Liver (tissue), 9 donors: ENCODE results near the gene MOB1B. TPM values are rescaled to one million over a fixed set of nuclear protein-coding genes. Genes with fewer than 3 reads are reported as not detected.

Source experiments
- DNase-seq: peaks from one replicate; pipeline ENCODE4 v3.0.0-alpha.2; 2017; ENCODE audit warnings: low spot score
- H3K27ac ChIP-seq, 2 donors: one replicate each; pipeline ENCODE4 v1.7.0; 2013; ENCODE audit warnings: inconsistent platforms in 2 of 2, low read length in 2 of 2, control low read depth in 1 of 2, low read depth in 1 of 2, mild to moderate bottlenecking in 1 of 2
- H3K27me3 ChIP-seq, 4 donors: one replicate each; pipeline versions ENCODE4 v1.6.1 to v1.7.0; 2013; ENCODE audit warnings: low read length in 3 of 4, inconsistent platforms in 1 of 4, mild to moderate bottlenecking in 1 of 4, moderate library complexity in 1 of 4; ENCODE audit not compliant: control insufficient read depth in 4 of 4, insufficient read depth in 4 of 4
- H3K36me3 ChIP-seq, 4 donors: one replicate each; pipeline versions ENCODE4 v1.6.1 to v1.7.0; 2013; ENCODE audit warnings: low read length in 3 of 4, mild to moderate bottlenecking in 3 of 4, low read depth in 1 of 4, moderate library complexity in 1 of 4; ENCODE audit not compliant: control insufficient read depth in 4 of 4, insufficient read depth in 3 of 4
- H3K4me1 ChIP-seq, 4 donors: one replicate each; pipeline versions ENCODE4 v1.6.1 to v1.7.0; 2013; ENCODE audit warnings: low read length in 3 of 4, mild to moderate bottlenecking in 3 of 4, moderate library complexity in 1 of 4; ENCODE audit not compliant: control insufficient read depth in 4 of 4, insufficient read depth in 4 of 4
- H3K4me3 ChIP-seq, 3 donors: one replicate each; pipeline versions ENCODE4 v1.6.1 to v1.7.0; 2013; ENCODE audit warnings: low read length in 3 of 3, control low read depth in 1 of 3, low read depth in 1 of 3, mild to moderate bottlenecking in 1 of 3
- H3K9ac ChIP-seq, 2 donors: one replicate each; pipeline ENCODE4 v1.7.0; 2013; ENCODE audit warnings: low read length in 2 of 2, mild to moderate bottlenecking in 2 of 2, moderate library complexity in 2 of 2, control low read depth in 1 of 2, low read depth in 1 of 2
- H3K9me3 ChIP-seq, 4 donors: one replicate each; pipeline versions ENCODE4 v1.6.1 to v1.7.0; 2013; ENCODE audit warnings: low read length in 3 of 4; ENCODE audit not compliant: control insufficient read depth in 4 of 4
- EGR1 ChIP-seq, 2 donors: IDR thresholded peaks; 2 replicates each; pipeline ENCODE4 v1.6.1; 2016 to 2018; ENCODE audit warnings: antibody characterized with exemption in 2 of 2, low read depth in 2 of 2
- FOXA1 ChIP-seq: IDR thresholded peaks from 2 replicates; pipeline ENCODE4 v1.6.1; 2016; ENCODE audit warnings: antibody characterized with exemption
- FOXA2 ChIP-seq: IDR thresholded peaks from 2 replicates; pipeline ENCODE4 v1.6.1; 2016; ENCODE audit warnings: antibody characterized with exemption
- GABPA ChIP-seq, 2 donors: IDR thresholded peaks in 1 of 2; conservative IDR thresholded peaks in 1 of 2; 2 replicates each; pipeline ENCODE4 v1.6.1; 2016; ENCODE audit warnings: antibody characterized with exemption in 2 of 2, mild to moderate bottlenecking in 1 of 2, moderate library complexity in 1 of 2
- HNF4A ChIP-seq, 2 donors: conservative IDR thresholded peaks; 2 replicates each; pipeline ENCODE4 v1.6.1; 2016; ENCODE audit warnings: antibody characterized with exemption in 2 of 2, mild to moderate bottlenecking in 2 of 2
- HNF4G ChIP-seq: IDR thresholded peaks from 2 replicates; pipeline ENCODE4 v1.6.1; 2016; ENCODE audit warnings: antibody characterized with exemption
- JUND ChIP-seq, 2 donors: IDR thresholded peaks; 2 replicates each; pipeline ENCODE4 v1.6.1; 2016; ENCODE audit warnings: antibody characterized with exemption in 2 of 2
- NR2F2 ChIP-seq: IDR thresholded peaks from 2 replicates; pipeline ENCODE4 v1.6.1; 2016; ENCODE audit warnings: antibody characterized with exemption
- RAD21 ChIP-seq, 2 donors: IDR thresholded peaks; 2 replicates each; pipeline ENCODE4 v1.6.1; 2016; ENCODE audit warnings: antibody characterized with exemption in 2 of 2, mild to moderate bottlenecking in 2 of 2
- RXRA ChIP-seq, 2 donors: IDR thresholded peaks; 2 replicates each; pipeline ENCODE4 v1.6.1; 2017 to 2018; ENCODE audit warnings: antibody characterized with exemption in 2 of 2, mild to moderate bottlenecking in 1 of 2
- SP1 ChIP-seq: IDR thresholded peaks from 2 replicates; pipeline ENCODE4 v1.6.1; 2018; ENCODE audit warnings: antibody characterized with exemption, mild to moderate bottlenecking
- TAF1 ChIP-seq: conservative IDR thresholded peaks from 2 replicates; pipeline ENCODE4 v1.6.1; 2016; ENCODE audit warnings: antibody characterized with exemption, mild to moderate bottlenecking
- YY1 ChIP-seq: IDR thresholded peaks from 2 replicates; pipeline ENCODE4 v1.6.1; 2016; ENCODE audit warnings: antibody characterized with exemption, mild to moderate bottlenecking
- WGBS: extraction: QIAGEN DNeasy Blood & Tissue Kit; methylation state at CpG from one replicate; pipeline ENCODE4 v1.1.7; 2013; 5-methylcytosine and 5-hydroxymethylcytosine counted together
- polyA plus RNA-seq, 2 donors: library from polyadenylated mRNA; stranded (reverse) in 1 of 2; unstranded in 1 of 2; fragments of 200-250 nt in 1 of 2; fragments of >200 nt in 1 of 2; fragmentation: Nextera tagmentation in 1 of 2; extraction: Ambion mirVana in 1 of 2; gene quantifications; one replicate each; pipeline versions ENCODE4 v1.2.1 to v1.2.3, GENCODE V29; 2013 to 2015
- total RNA-seq, 2 donors: library from RNA; depleted of rRNA; stranded (reverse); fragments of >200 nt; gene quantifications; one replicate each; pipeline ENCODE4 v1.2.3, GENCODE V29; 2014
- TF ChIP-seq, protein P1 (sequence below): IDR thresholded peaks from 2 replicates; pipeline ENCODE4 v1.6.1; 2016; ENCODE audit warnings: antibody characterized with exemption, mild to moderate bottlenecking
- TF ChIP-seq, protein P2 (sequence below): fragments of 150-350 bp; IDR thresholded peaks from 2 replicates; pipeline ENCODE4 v1.5.1; 2017; ENCODE audit warnings: improper control_type of control experiment, low read depth, low read length; ENCODE audit not compliant: missing input control
- TF ChIP-seq, protein P3 (sequence below): IDR thresholded peaks from 2 replicates; pipeline ENCODE4 v1.6.1; 2016; ENCODE audit warnings: antibody characterized with exemption
- TF ChIP-seq, protein P4 (sequence below): IDR thresholded peaks from 2 replicates; pipeline ENCODE4 v1.6.1; 2016; ENCODE audit warnings: antibody characterized with exemption
- TF ChIP-seq, protein P5 (sequence below): IDR thresholded peaks from 2 replicates; pipeline ENCODE4 v1.6.1; 2016; ENCODE audit warnings: antibody characterized with exemption
- donor health status: healthy.
- donor health status: healthy.
- donor health status: healthy.
- donor health status: healthy.
- donor health status: healthy.

Gene MOB1B
- total and polyA plus RNA-seq, 4 donors, result 2.1 to 69.0 (median 3.7) TPM

DNA sequence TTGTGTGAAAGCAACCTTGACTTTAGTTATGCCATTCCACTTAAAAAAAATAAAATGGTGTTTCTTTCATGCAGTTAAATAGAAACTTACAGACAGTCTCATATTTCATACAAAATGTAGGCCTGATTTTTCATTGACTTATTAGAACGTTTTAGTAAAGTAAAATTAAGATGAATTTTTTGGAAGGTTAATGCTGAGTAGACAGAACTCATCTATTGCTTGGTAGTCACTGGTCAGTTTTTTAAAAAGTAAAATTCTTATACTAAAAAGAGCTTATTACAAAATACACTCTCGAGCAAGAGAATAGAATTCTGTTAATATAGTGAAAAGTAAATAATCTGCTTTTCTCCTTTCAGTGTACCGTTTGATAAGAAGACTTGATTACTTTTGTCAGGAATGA, 21.4 kb upstream of the MOB1B start:
- DNase-seq, result no peak
- H3K4me1 ChIP-seq, result no peaks in the 10 kb centered on the region
- TF ChIP-seq, protein P1, sequence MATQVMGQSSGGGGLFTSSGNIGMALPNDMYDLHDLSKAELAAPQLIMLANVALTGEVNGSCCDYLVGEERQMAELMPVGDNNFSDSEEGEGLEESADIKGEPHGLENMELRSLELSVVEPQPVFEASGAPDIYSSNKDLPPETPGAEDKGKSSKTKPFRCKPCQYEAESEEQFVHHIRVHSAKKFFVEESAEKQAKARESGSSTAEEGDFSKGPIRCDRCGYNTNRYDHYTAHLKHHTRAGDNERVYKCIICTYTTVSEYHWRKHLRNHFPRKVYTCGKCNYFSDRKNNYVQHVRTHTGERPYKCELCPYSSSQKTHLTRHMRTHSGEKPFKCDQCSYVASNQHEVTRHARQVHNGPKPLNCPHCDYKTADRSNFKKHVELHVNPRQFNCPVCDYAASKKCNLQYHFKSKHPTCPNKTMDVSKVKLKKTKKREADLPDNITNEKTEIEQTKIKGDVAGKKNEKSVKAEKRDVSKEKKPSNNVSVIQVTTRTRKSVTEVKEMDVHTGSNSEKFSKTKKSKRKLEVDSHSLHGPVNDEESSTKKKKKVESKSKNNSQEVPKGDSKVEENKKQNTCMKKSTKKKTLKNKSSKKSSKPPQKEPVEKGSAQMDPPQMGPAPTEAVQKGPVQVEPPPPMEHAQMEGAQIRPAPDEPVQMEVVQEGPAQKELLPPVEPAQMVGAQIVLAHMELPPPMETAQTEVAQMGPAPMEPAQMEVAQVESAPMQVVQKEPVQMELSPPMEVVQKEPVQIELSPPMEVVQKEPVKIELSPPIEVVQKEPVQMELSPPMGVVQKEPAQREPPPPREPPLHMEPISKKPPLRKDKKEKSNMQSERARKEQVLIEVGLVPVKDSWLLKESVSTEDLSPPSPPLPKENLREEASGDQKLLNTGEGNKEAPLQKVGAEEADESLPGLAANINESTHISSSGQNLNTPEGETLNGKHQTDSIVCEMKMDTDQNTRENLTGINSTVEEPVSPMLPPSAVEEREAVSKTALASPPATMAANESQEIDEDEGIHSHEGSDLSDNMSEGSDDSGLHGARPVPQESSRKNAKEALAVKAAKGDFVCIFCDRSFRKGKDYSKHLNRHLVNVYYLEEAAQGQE, result no peak
- TF ChIP-seq GABPA (IDR thresholded peaks at IDR 0.05 in 1 of 2, conservative IDR thresholded peaks at IDR 0.05 in 1 of 2) (no peak), RAD21 (IDR thresholded peaks at IDR 0.05) (no peak), NR2F2 (no peak), YY1 (no peak), HNF4A (conservative IDR thresholded peaks at IDR 0.05) (no peak), JUND (IDR thresholded peaks at IDR 0.05) (no peak), FOXA1 (no peak), TAF1 (no peak), FOXA2 (no peak), HNF4G (no peak), SP1 (no peak), EGR1 (IDR thresholded peaks at IDR 0.05; ENCODE audit: low read depth in 2 of 2) (no peak), RXRA (IDR thresholded peaks at IDR 0.05) (no peak)
- TF ChIP-seq, protein P2, sequence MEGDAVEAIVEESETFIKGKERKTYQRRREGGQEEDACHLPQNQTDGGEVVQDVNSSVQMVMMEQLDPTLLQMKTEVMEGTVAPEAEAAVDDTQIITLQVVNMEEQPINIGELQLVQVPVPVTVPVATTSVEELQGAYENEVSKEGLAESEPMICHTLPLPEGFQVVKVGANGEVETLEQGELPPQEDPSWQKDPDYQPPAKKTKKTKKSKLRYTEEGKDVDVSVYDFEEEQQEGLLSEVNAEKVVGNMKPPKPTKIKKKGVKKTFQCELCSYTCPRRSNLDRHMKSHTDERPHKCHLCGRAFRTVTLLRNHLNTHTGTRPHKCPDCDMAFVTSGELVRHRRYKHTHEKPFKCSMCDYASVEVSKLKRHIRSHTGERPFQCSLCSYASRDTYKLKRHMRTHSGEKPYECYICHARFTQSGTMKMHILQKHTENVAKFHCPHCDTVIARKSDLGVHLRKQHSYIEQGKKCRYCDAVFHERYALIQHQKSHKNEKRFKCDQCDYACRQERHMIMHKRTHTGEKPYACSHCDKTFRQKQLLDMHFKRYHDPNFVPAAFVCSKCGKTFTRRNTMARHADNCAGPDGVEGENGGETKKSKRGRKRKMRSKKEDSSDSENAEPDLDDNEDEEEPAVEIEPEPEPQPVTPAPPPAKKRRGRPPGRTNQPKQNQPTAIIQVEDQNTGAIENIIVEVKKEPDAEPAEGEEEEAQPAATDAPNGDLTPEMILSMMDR, result no peak
- TF ChIP-seq, protein P3, sequence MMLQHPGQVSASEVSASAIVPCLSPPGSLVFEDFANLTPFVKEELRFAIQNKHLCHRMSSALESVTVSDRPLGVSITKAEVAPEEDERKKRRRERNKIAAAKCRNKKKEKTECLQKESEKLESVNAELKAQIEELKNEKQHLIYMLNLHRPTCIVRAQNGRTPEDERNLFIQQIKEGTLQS, result no peak
- TF ChIP-seq, protein P4, sequence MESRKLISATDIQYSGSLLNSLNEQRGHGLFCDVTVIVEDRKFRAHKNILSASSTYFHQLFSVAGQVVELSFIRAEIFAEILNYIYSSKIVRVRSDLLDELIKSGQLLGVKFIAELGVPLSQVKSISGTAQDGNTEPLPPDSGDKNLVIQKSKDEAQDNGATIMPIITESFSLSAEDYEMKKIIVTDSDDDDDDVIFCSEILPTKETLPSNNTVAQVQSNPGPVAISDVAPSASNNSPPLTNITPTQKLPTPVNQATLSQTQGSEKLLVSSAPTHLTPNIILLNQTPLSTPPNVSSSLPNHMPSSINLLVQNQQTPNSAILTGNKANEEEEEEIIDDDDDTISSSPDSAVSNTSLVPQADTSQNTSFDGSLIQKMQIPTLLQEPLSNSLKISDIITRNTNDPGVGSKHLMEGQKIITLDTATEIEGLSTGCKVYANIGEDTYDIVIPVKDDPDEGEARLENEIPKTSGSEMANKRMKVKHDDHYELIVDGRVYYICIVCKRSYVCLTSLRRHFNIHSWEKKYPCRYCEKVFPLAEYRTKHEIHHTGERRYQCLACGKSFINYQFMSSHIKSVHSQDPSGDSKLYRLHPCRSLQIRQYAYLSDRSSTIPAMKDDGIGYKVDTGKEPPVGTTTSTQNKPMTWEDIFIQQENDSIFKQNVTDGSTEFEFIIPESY, result no peak
- TF ChIP-seq, protein P5, sequence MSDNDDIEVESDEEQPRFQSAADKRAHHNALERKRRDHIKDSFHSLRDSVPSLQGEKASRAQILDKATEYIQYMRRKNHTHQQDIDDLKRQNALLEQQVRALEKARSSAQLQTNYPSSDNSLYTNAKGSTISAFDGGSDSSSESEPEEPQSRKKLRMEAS, result no peak
- H3K9me3 ChIP-seq, result peaks cover 0 to 2% (median 0%) of the 10 kb centered on the region in 4 donors
- no peak overlapping the region for H3K4me3 ChIP-seq
- no peak overlapping the region for H3K27ac ChIP-seq
- no peak overlapping the region for H3K9ac ChIP-seq
- 81% methylated on average over 3 of the region's 3 CpGs for WGBS
- H3K36me3 ChIP-seq, result no peaks in the 10 kb centered on the region
- no peaks in the 10 kb centered on the region for H3K27me3 ChIP-seq
